Measurements from ENCODE around the gene MYO5C.

GRCh38 chr15:52171807-52172206, 123.8 kb downstream of the MYO5C start:
- TF ChIP-seq POLR2A (IDR thresholded peaks at IDR 0.05) = no peak
- TF ChIP-seq, protein P1, sequence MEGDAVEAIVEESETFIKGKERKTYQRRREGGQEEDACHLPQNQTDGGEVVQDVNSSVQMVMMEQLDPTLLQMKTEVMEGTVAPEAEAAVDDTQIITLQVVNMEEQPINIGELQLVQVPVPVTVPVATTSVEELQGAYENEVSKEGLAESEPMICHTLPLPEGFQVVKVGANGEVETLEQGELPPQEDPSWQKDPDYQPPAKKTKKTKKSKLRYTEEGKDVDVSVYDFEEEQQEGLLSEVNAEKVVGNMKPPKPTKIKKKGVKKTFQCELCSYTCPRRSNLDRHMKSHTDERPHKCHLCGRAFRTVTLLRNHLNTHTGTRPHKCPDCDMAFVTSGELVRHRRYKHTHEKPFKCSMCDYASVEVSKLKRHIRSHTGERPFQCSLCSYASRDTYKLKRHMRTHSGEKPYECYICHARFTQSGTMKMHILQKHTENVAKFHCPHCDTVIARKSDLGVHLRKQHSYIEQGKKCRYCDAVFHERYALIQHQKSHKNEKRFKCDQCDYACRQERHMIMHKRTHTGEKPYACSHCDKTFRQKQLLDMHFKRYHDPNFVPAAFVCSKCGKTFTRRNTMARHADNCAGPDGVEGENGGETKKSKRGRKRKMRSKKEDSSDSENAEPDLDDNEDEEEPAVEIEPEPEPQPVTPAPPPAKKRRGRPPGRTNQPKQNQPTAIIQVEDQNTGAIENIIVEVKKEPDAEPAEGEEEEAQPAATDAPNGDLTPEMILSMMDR (IDR thresholded peaks at IDR 0.05) = no peak
- TF ChIP-seq EP300 (IDR thresholded peaks at IDR 0.05) = no peak
- TF ChIP-seq POLR2AphosphoS5 (IDR thresholded peaks at IDR 0.05) = no peak
